HG03135 (cell line): Measurements from ENCODE around the gene CD300C.
"Not testable (repeated sequence)": the region's sequence is repeated elsewhere in the genome, so short reads cannot be mapped to it uniquely, and the experiment has no call there.

Source experiments
- ATAC-seq: cut with Tn5 transposase; IDR thresholded peaks from one replicate; pipeline ENCODE4 v1.9.1; 2021; ENCODE audit warnings: mild to moderate bottlenecking, moderate library complexity; ENCODE audit not compliant: unreplicated experiment

The CD300C gene

DNA sequence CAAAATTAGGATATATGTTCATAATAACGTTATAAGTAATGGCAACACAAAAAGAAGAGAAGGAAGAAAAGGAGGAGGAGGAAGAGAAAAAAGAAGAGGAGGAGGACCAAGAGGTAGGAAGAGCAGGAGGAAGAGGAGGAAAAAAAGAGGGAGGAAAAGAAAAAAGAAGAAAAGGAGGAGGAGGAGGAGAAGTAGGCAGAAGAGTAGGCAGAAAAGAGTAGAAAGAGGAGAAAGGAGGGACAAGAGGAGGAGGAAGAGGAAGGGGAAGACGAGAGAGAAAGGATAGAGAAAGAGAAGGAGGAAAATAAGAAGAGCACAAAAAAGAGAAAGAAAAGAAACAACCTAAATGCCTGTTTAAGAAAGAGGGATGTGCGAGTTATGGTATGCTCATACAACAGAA is 9.0 kb downstream of the CD300C start:
- ATAC-seq, result no peak

DNA sequence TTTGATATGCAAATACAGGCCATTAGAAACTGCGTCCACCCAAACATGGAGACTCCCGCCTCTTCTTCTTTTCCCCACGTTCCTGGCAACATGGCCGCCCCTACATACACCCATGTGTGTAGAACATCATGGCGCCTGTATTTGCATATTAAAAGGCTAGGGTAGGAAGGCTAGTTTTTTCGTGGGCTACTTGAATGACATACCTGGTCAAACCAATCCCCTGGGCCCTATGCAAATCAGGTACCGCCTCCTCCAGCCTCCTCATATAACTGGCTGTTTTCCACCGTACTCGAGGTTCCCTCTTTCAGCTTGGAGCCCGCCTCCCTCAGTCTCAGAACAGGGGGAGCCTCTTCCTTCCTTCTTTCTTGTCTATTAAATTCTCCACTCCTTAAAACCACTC is 13.8 kb downstream of the CD300C start:
- no peak for ATAC-seq

DNA sequence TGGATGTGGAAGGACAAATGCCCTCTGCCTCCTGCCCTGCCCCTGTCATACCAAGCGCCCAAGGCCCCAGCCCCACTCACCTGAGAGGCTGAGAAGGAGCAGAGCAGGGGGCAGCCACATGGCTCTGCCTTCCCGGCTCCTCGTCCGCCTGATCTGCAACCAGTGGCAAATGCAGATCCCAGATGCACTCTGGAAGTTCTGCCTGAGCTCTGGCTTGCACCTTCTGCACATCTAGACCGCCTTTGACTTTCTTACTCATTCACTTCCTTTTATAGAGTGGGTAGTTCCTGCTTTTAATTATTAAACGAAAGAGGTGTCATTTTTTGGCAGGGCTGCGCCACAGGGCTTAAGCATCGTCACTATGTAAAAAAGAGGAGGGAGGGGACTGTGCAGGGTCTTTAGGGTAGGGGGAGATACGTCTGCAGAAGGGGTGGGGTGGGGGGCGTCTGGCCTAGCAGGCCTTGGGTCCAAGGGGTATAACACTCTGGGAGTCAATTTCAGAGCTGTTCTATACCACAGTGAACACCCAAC is 14.6 kb downstream of the CD300C start, which contains the start of gene CD300LB:
Gene CD300LB, minus strand, starts transcription at position 245 of the 531 bp plus-strand sequence. Its CDS starts 125 bp downstream, at position 120.
- ATAC-seq, result no peak

GRCh38 chr17:74530831-74531150 is 15.1 kb downstream of the CD300C start:
- ATAC-seq, result no peak

GRCh38 chr17:74529243-74529642 is 16.7 kb downstream of the CD300C start:
- no peak for ATAC-seq

GRCh38 chr17:74528491-74529199 is 17.3 kb downstream of the CD300C start:
- ATAC-seq, result peak; percentile 65

DNA sequence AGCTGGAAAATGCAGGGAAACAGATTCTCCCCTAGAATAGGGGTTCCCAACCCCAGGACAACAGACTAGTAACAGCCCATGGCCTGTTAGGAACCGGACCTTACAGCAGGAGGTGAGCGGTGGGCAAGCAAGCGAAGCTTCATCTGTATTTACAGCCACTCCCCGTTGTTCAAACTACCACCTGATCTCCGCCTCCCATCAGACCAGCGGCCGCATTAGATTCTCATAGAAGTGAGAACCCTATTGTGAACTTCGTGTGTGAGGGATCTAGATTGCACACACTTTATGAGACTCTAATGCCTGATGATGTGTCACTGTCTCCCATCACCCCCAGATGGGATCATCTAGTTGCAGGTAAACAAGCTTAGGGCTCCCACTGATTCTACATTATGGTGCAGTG is 18.2 kb downstream of the CD300C start:
- no peak for ATAC-seq

DNA sequence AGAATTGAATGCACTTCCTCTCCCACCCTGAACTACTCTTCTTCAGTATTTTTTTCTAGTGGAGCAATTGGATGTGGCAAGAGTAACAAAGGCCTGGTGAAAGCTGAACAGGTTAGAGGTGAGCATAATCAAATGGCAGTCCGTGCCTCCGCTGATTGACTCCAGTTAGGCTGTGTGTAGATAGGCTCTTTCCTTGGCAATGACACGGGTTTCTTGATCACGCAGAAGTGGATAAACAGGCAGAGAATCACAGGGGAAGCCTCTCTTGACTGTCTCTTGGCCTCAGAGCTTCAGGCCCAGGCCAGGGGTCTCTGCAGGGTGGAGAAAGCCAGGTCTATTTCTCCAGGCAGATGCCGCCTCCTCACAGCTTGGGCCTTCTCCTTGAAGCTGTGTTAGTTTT is 18.8 kb downstream of the CD300C start:
- no peak for ATAC-seq

DNA sequence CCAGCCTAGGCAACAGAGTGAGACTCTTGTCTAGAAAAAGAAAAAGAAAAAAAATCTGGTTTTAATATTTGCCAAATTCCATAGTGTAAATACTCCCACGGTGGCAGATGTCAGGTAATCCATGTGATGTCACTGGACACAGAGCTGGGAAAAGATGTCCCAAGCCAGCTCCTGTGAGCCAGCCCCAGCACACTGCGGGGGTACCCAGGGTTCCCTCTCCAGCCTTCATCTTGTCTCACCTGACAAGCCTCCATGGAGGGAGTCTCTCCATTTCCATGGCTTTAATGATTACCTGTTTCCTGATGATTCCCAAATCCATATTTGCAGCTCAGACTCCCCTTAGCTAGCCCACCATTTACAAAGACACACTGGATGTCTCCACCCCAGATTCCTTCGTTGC is 19.2 kb downstream of the CD300C start:
- no peak for ATAC-seq

- ATAC-seq, result no peak
Measured at GRCh38 chr17:74525781-74526288, 20.1 kb downstream of the CD300C start.

GRCh38 chr17:74525465-74525725 is 20.5 kb downstream of the CD300C start:
- ATAC-seq, result no peak

GRCh38 chr17:74524653-74525464 is 21.1 kb downstream of the CD300C start:
- ATAC-seq, result no peak

- ATAC-seq, result no peak
Measured at GRCh38 chr17:74523308-74523707, 22.6 kb downstream of the CD300C start.

DNA sequence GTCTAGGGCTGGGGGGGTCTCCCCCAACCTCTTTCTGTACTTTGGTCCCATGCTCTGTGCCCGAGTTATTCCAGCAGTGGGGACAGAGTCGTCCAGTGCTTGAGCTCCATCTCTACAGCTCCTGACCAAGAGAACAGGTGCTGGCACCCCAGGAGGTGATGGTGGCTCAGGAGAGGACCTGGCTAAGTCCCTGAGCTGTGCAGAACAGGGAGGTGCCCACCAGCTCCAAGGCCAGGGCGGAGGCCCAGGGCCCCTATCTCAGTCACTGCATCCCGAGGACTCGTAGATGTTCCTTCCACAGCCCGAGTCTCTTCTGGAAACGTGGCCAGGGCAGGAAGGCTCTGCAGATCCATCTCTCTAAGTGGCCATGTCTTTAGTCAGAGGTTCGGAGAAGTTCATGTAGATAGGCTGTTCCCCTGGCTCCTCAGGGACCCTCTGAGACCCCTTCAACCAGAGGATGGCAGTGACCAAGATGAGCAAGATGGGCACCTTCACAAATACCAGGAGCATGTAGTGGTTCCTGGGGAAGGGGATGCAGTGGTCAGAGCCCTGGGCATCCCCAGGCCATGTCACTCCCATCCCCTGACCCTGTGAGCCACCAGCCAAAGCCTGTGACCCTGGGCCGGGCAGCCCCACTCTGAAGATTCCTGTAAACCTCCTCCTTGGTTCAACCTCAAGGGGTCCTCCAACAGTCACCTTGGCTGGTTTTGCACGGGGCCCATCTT is 23.4 kb downstream of the CD300C start:
- ATAC-seq, result no peak

DNA sequence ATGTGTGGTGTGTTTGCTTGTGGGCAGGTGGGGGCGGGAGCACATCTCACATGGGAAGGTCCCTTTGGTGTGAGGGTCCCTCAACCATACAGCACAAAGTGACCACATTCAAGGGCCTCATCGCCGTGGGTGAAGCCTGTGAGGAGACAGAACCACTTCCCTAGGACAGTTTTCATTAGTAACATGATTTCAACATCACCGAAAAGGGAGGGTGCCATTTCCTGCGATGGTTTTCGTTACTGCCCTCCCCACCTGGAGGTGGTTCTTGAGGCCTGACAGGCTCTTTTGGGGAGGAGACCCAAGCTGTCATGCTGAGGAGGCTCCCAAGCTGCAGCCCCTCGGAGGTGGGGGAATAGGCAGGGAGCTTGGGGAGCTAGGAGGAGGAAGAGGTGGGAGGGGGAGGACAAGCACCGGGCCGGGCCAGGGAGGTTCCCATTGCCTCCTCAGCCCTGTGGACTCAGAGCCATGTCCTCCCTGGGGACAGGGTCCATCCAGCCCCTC is 24.2 kb downstream of the CD300C start:
- no peak for ATAC-seq

GRCh38 chr17:74520790-74521480 is 25.0 kb downstream of the CD300C start:
- no peak for ATAC-seq

- ATAC-seq, result no peak
Measured at GRCh38 chr17:74520016-74520434, 25.9 kb downstream of the CD300C start.

- not testable (repeated sequence) for ATAC-seq
Measured at GRCh38 chr17:74518413-74518981, 27.4 kb downstream of the CD300C start.

- ATAC-seq, result no peak
Measured at GRCh38 chr17:74516561-74517328, 29.2 kb downstream of the CD300C start.

GRCh38 chr17:74515941-74516340 is 30.0 kb downstream of the CD300C start:
- ATAC-seq, result no peak
